Activated naive CD8-positive, alpha-beta T cell treated with anti-CD3 and anti-CD28 coated beads for 36 hours (primary cell): Measurements from ENCODE around the gene DYDC1. TPM values are rescaled to one million over a fixed set of nuclear protein-coding genes. Genes with fewer than 3 reads are reported as not detected.
"Not testable (repeated sequence)": the region's sequence is repeated elsewhere in the genome, so short reads cannot be mapped to it uniquely, and the experiment has no call there.

Source experiments
- DNase-seq: peaks from one replicate; pipeline ENCODE4 v3.0.0; 2021
- H3K27ac Mint-ChIP-seq: one replicate; pipeline ENCODE4 v1.8.0; 2022; ENCODE audit warnings: mild to moderate bottlenecking, moderate library complexity, mixed read lengths
- H3K27me3 Mint-ChIP-seq: one replicate; pipeline ENCODE4 v1.8.0; 2022; ENCODE audit warnings: mild to moderate bottlenecking, mixed read lengths
- H3K36me3 Mint-ChIP-seq: one replicate; pipeline ENCODE4 v1.8.0; 2021; ENCODE audit warnings: mild to moderate bottlenecking, mixed read lengths
- H3K4me1 Mint-ChIP-seq: one replicate; pipeline ENCODE4 v1.8.0; 2021; ENCODE audit warnings: mixed read lengths
- H3K4me3 Mint-ChIP-seq: one replicate; pipeline ENCODE4 v1.8.0; 2022; ENCODE audit warnings: mild to moderate bottlenecking, moderate library complexity, mixed read lengths
- H3K9me3 Mint-ChIP-seq: one replicate; pipeline ENCODE4 v1.8.0; 2022; ENCODE audit warnings: mixed read lengths
- total RNA-seq, 2 experiments: library from RNA; stranded (reverse); gene quantifications; one replicate each; pipeline ENCODE4 v1.2.3, GENCODE V29; 2021

DYDC1 gene
- total RNA-seq, 2 experiments from 2014 or later = not detected

GRCh38 chr10:80359644-80360043 is 3.1 kb upstream of the DYDC1 start:
- DNase-seq = no peak

GRCh38 chr10:80358925-80359324 is 2.4 kb upstream of the DYDC1 start:
- not testable (repeated sequence) for H3K27ac Mint-ChIP-seq, H3K4me1 Mint-ChIP-seq, H3K4me3 Mint-ChIP-seq, DNase-seq, H3K36me3 Mint-ChIP-seq, H3K9me3 Mint-ChIP-seq
- H3K27me3 Mint-ChIP-seq = peaks cover 27% of the 10 kb centered on the region

More at GRCh38 chr10:80359644-80360043, 3.1 kb upstream of the DYDC1 start:
- Mint-ChIP-seq H3K4me1 (peaks cover 4% of the 10 kb centered on the region), H3K4me3 (no peak overlapping the region), H3K36me3 (no peaks in the 10 kb centered on the region), H3K27ac (no peak overlapping the region), H3K27me3 (peaks cover 27% of the 10 kb centered on the region), H3K9me3 (peaks cover 3% of the 10 kb centered on the region)

GRCh38 chr10:80357851-80358125 is 1.2 kb upstream of the DYDC1 start:
- Mint-ChIP-seq H3K9me3 (peaks cover 3% of the 10 kb centered on the region), H3K36me3 (no peaks in the 10 kb centered on the region), H3K4me1 (peaks cover 4% of the 10 kb centered on the region), H3K27me3 (peaks cover 27% of the 10 kb centered on the region), H3K4me3 (no peak overlapping the region), H3K27ac (no peak overlapping the region)
- no peak for DNase-seq

- peaks cover 27% of the 10 kb centered on the region for H3K27me3 Mint-ChIP-seq
- H3K27ac Mint-ChIP-seq = no peak overlapping the region
- H3K4me3 Mint-ChIP-seq = peak overlapping the region; percentile 79
- no peaks in the 10 kb centered on the region for H3K36me3 Mint-ChIP-seq
- peak; percentile 27 for DNase-seq
- H3K9me3 Mint-ChIP-seq = peaks cover 3% of the 10 kb centered on the region
- peaks cover 4% of the 10 kb centered on the region for H3K4me1 Mint-ChIP-seq
Observed at GRCh38 chr10:80356989-80357850, 665 bp upstream of the DYDC1 start.

- Mint-ChIP-seq H3K4me1 (no peaks in the 10 kb centered on the region), H3K4me3 (no peak overlapping the region), H3K36me3 (no peaks in the 10 kb centered on the region), H3K27me3 (peaks cover 14% of the 10 kb centered on the region), H3K27ac (no peak overlapping the region), H3K9me3 (no peaks in the 10 kb centered on the region)
- no peak for DNase-seq
Observed at GRCh38 chr10:80351220-80351619, 5.3 kb downstream of the DYDC1 start.

- Mint-ChIP-seq H3K9me3 (no peaks in the 10 kb centered on the region), H3K4me1 (no peaks in the 10 kb centered on the region), H3K27ac (no peak overlapping the region), H3K36me3 (no peaks in the 10 kb centered on the region), H3K27me3 (peaks cover 4% of the 10 kb centered on the region), H3K4me3 (no peak overlapping the region)
- DNase-seq = no peak
Observed at GRCh38 chr10:80350251-80350650, 6.3 kb downstream of the DYDC1 start.

- H3K27ac Mint-ChIP-seq = no peak overlapping the region
- no peaks in the 10 kb centered on the region for H3K9me3 Mint-ChIP-seq
- no peaks in the 10 kb centered on the region for H3K36me3 Mint-ChIP-seq
- no peak overlapping the region for H3K4me3 Mint-ChIP-seq
- H3K4me1 Mint-ChIP-seq = no peaks in the 10 kb centered on the region
- DNase-seq = no peak
- H3K27me3 Mint-ChIP-seq = no peaks in the 10 kb centered on the region
Observed at GRCh38 chr10:80344912-80345311, 11.6 kb downstream of the DYDC1 start.

- Mint-ChIP-seq H3K27me3 (no peaks in the 10 kb centered on the region), H3K9me3 (no peaks in the 10 kb centered on the region), H3K4me1 (no peaks in the 10 kb centered on the region), H3K36me3 (no peaks in the 10 kb centered on the region), H3K27ac (no peak overlapping the region), H3K4me3 (no peak overlapping the region)
- no peak for DNase-seq
Observed at GRCh38 chr10:80344276-80344675, 12.3 kb downstream of the DYDC1 start.

- Mint-ChIP-seq H3K27me3 (no peaks in the 10 kb centered on the region), H3K4me1 (no peaks in the 10 kb centered on the region), H3K36me3 (no peaks in the 10 kb centered on the region), H3K4me3 (no peak overlapping the region), H3K27ac (no peak overlapping the region), H3K9me3 (no peaks in the 10 kb centered on the region)
- no peak for DNase-seq
Observed at GRCh38 chr10:80333983-80334382, 22.6 kb downstream of the DYDC1 start.

GRCh38 chr10:80324891-80325364 is 31.6 kb downstream of the DYDC1 start:
- DNase-seq = no peak
- Mint-ChIP-seq H3K4me1 (peaks cover 2% of the 10 kb centered on the region), H3K9me3 (no peaks in the 10 kb centered on the region), H3K27me3 (no peaks in the 10 kb centered on the region), H3K27ac (no peak overlapping the region), H3K36me3 (no peaks in the 10 kb centered on the region), H3K4me3 (no peak overlapping the region)

GRCh38 chr10:80324086-80324485 is 32.5 kb downstream of the DYDC1 start:
- Mint-ChIP-seq H3K27ac (no peak overlapping the region), H3K27me3 (no peaks in the 10 kb centered on the region)

GRCh38 chr10:80323311-80323710 is 33.2 kb downstream of the DYDC1 start:
- H3K9me3 Mint-ChIP-seq = no peaks in the 10 kb centered on the region
- no peaks in the 10 kb centered on the region for H3K27me3 Mint-ChIP-seq
- H3K36me3 Mint-ChIP-seq = no peaks in the 10 kb centered on the region
- H3K27ac Mint-ChIP-seq = no peak overlapping the region
- no peak overlapping the region for H3K4me3 Mint-ChIP-seq
- DNase-seq = no peak
- peaks cover 2% of the 10 kb centered on the region for H3K4me1 Mint-ChIP-seq

More at GRCh38 chr10:80324086-80324485, 32.5 kb downstream of the DYDC1 start:
- Mint-ChIP-seq H3K9me3 (no peaks in the 10 kb centered on the region), H3K4me1 (peaks cover 2% of the 10 kb centered on the region), H3K36me3 (no peaks in the 10 kb centered on the region), H3K4me3 (no peak overlapping the region)
- DNase-seq = no peak

GRCh38 chr10:80322711-80323110 is 33.8 kb downstream of the DYDC1 start:
- H3K27ac Mint-ChIP-seq = no peak overlapping the region
- peaks cover 2% of the 10 kb centered on the region for H3K4me1 Mint-ChIP-seq
- DNase-seq = no peak
- no peaks in the 10 kb centered on the region for H3K9me3 Mint-ChIP-seq
- no peak overlapping the region for H3K4me3 Mint-ChIP-seq
- H3K27me3 Mint-ChIP-seq = no peaks in the 10 kb centered on the region
- H3K36me3 Mint-ChIP-seq = no peaks in the 10 kb centered on the region

- Mint-ChIP-seq H3K27ac (no peak overlapping the region), H3K4me1 (peaks cover 2% of the 10 kb centered on the region), H3K36me3 (no peaks in the 10 kb centered on the region), H3K27me3 (no peaks in the 10 kb centered on the region), H3K4me3 (no peak overlapping the region), H3K9me3 (no peaks in the 10 kb centered on the region)
- no peak for DNase-seq
Observed at GRCh38 chr10:80322158-80322557, 34.4 kb downstream of the DYDC1 start.

GRCh38 chr10:80321183-80321582 is 35.4 kb downstream of the DYDC1 start:
- Mint-ChIP-seq H3K27ac (no peak overlapping the region), H3K27me3 (no peaks in the 10 kb centered on the region), H3K4me1 (peaks cover 2% of the 10 kb centered on the region), H3K9me3 (no peaks in the 10 kb centered on the region), H3K36me3 (no peaks in the 10 kb centered on the region), H3K4me3 (no peak overlapping the region)
- no peak for DNase-seq

- Mint-ChIP-seq H3K27ac (no peak overlapping the region), H3K27me3 (no peaks in the 10 kb centered on the region), H3K9me3 (no peaks in the 10 kb centered on the region)
Observed at GRCh38 chr10:80320377-80320776, 36.2 kb downstream of the DYDC1 start.

More at GRCh38 chr10:80320377-80320776, 36.2 kb downstream of the DYDC1 start:
- no peak for DNase-seq
- H3K4me1 Mint-ChIP-seq = peaks cover 2% of the 10 kb centered on the region
- H3K4me3 Mint-ChIP-seq = no peak overlapping the region
- no peaks in the 10 kb centered on the region for H3K36me3 Mint-ChIP-seq
